NCI-H748 treated with DMSO at 0.1 percent for 48 hours (cell line): ENCODE data around the gene TEX55.
"Not testable (repeated sequence)": the region's sequence is repeated elsewhere in the genome, so short reads cannot be mapped to it uniquely, and the experiment has no call there.

ENCODE experiments used
- DNase-seq: peaks from one replicate; lab custom pipeline; 2025; lab: John Stamatoyannopoulos, UW

Gene TEX55

GRCh38 chr3:119160815-119161214, 14.8 kb downstream of the TEX55 start:
- DNase-seq, result no peak

DNA sequence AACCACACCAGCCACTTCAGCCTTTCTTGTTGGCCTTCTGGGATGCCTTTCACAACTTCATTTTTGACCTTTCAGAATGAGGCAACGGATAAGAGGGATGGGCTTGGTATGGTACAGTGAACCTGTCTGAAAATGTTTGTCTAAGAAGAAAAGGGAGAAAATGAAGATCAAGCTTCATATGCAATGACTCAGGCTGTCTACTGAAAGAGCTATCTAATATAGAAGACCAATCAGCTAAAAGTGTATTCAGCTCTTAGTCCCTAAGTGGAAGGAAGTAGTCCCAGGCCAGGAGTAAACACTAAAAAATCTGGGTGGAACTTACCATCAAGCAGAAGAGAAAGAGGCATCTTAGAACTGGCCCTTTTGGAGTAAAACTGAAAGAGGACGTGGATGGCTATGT, 15.3 kb downstream of the TEX55 start:
- DNase-seq, result no peak

GRCh38 chr3:119164745-119165144, 18.8 kb downstream of the TEX55 start:
- DNase-seq, result not testable (repeated sequence)

DNA sequence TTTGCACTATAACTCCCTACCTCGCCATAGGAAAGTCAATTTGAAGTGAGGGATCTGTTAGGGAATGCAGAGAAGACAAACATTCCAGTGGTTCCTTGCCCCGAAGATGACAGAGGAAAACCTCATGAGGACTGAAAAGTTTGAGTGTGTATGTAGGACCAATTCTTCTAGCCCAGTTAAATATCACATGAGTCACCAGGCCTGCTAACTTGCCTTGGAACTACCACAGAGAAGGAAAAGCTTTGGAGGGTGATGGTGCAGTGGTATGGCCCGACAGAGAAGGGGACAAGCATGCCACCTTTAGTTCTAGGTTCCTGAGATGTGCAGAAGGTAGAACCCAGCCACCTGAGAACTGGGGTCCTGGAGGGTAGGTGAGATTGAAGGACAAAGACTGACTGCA, 24.9 kb downstream of the TEX55 start:
- no peak for DNase-seq

DNA sequence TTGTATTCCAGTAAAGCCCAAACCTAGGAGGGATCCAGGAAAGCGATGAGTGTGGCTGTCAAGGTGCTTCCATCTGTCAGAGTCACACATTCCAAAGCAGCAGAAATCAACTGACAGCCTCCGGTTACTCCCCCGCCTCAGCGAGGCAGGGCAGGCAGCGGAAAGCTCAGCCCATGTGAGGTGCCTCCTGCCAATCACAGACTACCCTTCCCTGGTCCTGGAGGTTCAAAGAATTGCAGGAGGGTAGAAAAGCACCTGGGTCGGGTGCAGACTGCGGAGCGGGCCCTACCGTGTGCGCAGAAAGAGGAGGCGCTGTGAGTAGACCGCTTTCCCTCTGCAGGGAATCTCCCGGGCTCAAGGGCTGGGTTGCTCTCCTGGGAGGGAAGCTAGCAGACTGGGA, 27.4 kb downstream of the TEX55 start, which contains the start of gene UPK1B:
UPK1B (plus strand) TSS at position 274 of the 400 bp plus-strand sequence. CDS start 13,144 bp downstream, outside the sequence.
- DNase-seq, result no peak

- no peak for DNase-seq
Measured at GRCh38 chr3:119175872-119176756, 30.1 kb downstream of the TEX55 start.

GRCh38 chr3:119176778-119177177, 30.8 kb downstream of the TEX55 start:
- DNase-seq, result no peak

DNA sequence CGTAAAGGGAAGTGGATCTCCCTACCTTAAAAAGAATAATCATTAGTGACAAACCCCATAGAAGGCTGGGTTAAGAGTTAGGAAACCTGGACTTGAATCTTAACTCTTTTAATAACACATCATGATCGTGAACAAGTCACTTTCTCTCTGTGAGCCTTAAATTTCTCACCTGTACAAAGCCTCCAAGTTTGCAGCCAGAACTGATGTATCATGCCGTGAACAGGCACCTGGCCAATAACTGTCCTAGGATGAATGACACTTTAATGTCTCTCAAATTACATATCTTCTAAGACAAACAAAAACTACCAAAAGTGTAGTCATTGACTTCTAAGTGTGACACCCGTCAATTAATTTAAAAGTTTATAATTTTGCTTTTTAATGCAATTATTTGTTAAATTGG, 31.4 kb downstream of the TEX55 start:
- no peak for DNase-seq

DNA sequence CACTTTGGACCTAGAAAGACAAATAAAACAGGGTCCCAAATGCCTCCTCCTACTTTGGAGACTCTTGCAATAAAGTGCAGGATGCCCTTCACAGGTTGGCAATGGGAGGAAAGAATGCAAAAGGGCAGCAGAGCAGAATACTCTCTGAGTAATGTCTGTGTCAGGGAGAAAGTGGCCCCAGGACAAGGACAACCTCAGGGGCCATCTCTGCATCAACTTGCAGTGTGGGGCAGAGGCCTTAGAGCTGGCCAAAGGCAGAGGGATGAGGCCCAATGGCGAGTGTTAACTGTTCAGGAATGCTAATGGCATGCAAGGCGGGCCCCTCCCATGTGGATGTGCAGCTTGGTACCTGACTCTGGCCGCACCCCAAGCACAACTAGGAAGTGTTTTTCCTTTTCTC, 35.8 kb downstream of the TEX55 start:
- DNase-seq, result no peak

DNA sequence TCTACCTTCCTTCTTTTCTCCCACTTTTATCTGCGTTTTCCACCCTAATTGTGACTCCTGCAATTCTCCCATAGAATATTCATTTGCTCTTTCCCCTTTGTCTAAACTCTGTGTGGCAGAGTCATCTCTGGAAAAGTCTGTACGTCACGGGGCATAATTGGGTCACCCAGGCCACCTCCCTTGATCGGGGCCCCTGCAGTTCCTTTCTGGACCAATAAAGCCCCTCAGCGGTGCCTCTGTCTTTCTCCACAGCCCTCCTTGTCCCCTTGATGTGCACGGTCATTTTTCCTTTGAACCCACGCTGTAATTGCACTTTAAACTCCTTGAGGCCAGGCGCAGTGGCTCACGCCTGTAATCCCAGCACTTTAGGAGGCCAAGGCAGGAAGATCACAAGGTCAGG, 38.1 kb downstream of the TEX55 start:
- DNase-seq, result no peak

DNA sequence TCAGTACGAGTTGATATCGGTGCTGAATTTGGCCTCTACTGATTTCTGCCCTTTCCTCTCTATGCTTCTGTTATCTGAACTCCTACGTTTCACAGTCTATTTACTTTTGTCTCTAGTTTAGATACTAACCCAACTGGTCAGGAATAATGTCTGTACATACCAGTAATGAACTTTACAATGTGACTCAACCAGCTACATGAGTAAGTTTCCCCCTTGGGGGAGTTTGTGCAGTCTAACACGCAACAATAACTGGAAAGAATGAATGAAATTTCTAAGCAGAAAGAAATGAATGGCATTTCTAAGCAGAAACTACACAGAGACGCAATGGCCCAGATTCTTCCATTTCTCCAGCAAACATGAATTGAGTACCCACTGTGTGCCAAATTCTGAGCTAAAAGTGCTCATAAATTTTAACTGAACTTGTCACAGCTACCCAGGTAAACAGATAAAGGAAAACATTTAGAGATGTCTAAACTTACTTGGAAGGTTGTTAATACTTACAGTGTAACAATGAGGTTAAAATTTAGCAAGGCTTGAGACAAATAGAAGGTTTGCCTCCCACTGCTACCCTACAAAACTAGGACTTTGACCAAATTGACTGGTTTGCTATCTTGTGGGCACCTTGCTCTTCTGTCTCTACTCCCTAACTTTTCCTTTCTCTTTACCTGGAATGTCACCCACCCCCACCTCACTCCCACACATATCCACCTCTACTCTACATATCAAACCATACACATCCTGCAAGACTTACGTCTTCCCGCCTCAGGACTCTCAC, 39.0 kb downstream of the TEX55 start:
- no peak for DNase-seq

DNA sequence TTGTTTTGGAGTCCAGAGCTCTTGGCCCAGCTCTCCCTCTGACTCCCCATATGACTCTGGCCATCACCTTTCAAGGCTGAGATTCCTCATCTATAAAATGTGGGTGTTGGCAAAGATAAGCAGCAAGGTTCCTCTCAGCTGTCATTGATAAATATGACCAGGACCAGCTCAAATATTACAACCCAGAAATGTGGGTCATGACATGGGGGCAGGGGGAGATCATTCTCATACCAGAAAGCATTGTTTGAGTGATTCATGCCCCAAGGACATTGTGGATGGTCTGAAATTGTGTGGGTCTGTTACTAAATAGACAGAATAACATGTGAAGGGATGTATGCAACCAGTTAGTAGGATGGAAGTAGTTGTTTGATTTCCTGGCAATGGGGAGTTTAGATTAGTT, 41.3 kb downstream of the TEX55 start:
- DNase-seq, result no peak

DNA sequence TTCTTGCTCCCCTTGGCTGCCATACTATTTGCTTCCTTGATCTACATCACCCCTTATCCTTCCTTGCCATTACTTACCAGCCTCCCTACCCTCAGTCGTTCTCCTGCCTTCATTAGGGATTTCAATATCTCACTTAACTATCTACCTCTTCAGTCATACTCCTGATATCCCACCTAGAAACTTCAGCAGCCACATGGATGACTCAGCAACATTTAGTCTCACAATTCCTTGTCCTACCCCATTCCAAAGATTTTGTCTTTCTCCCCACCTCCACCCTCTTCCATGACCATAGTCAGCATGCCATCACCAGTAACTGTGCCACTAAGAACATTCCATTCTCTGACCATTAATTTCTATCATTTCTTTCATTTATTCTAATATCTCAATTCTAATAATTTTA, 45.8 kb downstream of the TEX55 start:
- DNase-seq, result no peak

GRCh38 chr3:119194237-119195150, 48.5 kb downstream of the TEX55 start:
- DNase-seq, result no peak

- no peak for DNase-seq
Measured at GRCh38 chr3:119195151-119195476, 49.1 kb downstream of the TEX55 start.

DNA sequence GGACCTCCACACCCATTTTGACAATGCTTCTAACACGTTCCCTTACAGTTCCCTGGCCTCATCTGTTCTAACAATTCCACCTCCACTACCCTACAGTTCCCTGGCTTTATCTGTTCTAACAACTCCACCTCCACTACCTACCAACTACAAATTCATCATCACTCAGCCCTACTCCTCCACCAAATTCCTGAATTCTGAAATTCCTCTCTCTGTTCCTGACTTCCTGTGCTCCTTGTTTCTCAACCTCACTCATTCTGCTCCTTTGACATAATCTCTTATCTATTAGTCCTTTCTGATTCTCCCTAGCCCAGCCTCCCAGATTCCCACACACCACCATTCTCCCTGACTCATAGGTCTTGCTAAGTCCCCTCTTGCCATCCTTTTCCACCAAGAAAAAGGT, 49.9 kb downstream of the TEX55 start:
- no peak for DNase-seq
